ENCODE data around the gene MARVELD2. TPM values are rescaled to one million over a fixed set of nuclear protein-coding genes. Genes with fewer than 3 reads are reported as not detected.
"Not testable (repeated sequence)": the region's sequence is repeated elsewhere in the genome, so short reads cannot be mapped to it uniquely, and the experiment has no call there.

MARVELD2 gene
- total RNA-seq, 4 donors from 2014 or later: 16.7 to 24.4 (median 18.8) TPM

GRCh38 chr5:69454460-69455249 is 39.7 kb downstream of the MARVELD2 start:
- TF ChIP-seq CTCF (IDR thresholded peaks at IDR 0.05) (no peak), POLR2A (IDR thresholded peaks at IDR 0.05) (no peak)
- H3K4me3 ChIP-seq (ENCODE audit: low read depth, poor library complexity, severe bottlenecking): no peak overlapping the region
- intact Hi-C loops (cut with DNase I; ENCODE audit: low total_unique reads): no loop called here
- no peak for DNase-seq (ENCODE audit: low spot score in 2 of 2)
- WGBS, 2 donors: 56% methylated on average over 8 of the region's 8 CpGs

- 86 to 88% methylated on average over 7 of the region's 7 CpGs for WGBS, 2 donors
- H3K4me3 ChIP-seq (ENCODE audit: low read depth, poor library complexity, severe bottlenecking); intact Hi-C loops (cut with DNase I; ENCODE audit: low total_unique reads); DNase-seq (ENCODE audit: low spot score in 2 of 2): not testable (repeated sequence)
Observed at GRCh38 chr5:69455428-69455988, 40.6 kb downstream of the MARVELD2 start.

GRCh38 chr5:69462170-69462569 is 47.3 kb downstream of the MARVELD2 start:
- no peak overlapping the region for H3K4me3 ChIP-seq (ENCODE audit: low read depth, poor library complexity, severe bottlenecking)
- no peak for DNase-seq (ENCODE audit: low spot score in 2 of 2)
- 92 to 97% methylated on average over 1 of the region's 1 CpG for WGBS, 2 donors
- no peak for TF ChIP-seq POLR2A (IDR thresholded peaks at IDR 0.05)
- intact Hi-C loops (cut with DNase I; ENCODE audit: low total_unique reads): no loop called here

- DNase-seq (ENCODE audit: low spot score in 2 of 2); intact Hi-C loops (cut with DNase I; ENCODE audit: low total_unique reads); H3K4me3 ChIP-seq (ENCODE audit: low read depth, poor library complexity, severe bottlenecking): not testable (repeated sequence)
- WGBS, 2 donors: 85 to 93% methylated on average over 3 of the region's 3 CpGs
Observed at GRCh38 chr5:69466375-69466774, 51.5 kb downstream of the MARVELD2 start.

- WGBS, 2 donors: 79 to 80% methylated on average over 8 of the region's 8 CpGs
- intact Hi-C loops (cut with DNase I; ENCODE audit: low total_unique reads): no loop called here
- DNase-seq (ENCODE audit: low spot score in 2 of 2): no peak
- TF ChIP-seq POLR2A (IDR thresholded peaks at IDR 0.05) (no peak), CTCF (IDR thresholded peaks at IDR 0.05) (no peak)
- H3K4me3 ChIP-seq (ENCODE audit: low read depth, poor library complexity, severe bottlenecking): no peak overlapping the region
Observed at GRCh38 chr5:69467442-69468225, 52.7 kb downstream of the MARVELD2 start.

- TF ChIP-seq CTCF (IDR thresholded peaks at IDR 0.05) (no peak), POLR2A (IDR thresholded peaks at IDR 0.05) (no peak)
- intact Hi-C loops (cut with DNase I; ENCODE audit: low total_unique reads): no loop called here
- WGBS, 2 donors: 45 to 61% methylated on average over 1 of the region's 1 CpG
- no peak overlapping the region for H3K4me3 ChIP-seq (ENCODE audit: low read depth, poor library complexity, severe bottlenecking)
- no peak for DNase-seq (ENCODE audit: low spot score in 2 of 2)
Observed at GRCh38 chr5:69468631-69469030, 53.7 kb downstream of the MARVELD2 start.

- H3K4me3 ChIP-seq (ENCODE audit: low read depth, poor library complexity, severe bottlenecking); DNase-seq (ENCODE audit: low spot score in 2 of 2); intact Hi-C loops (cut with DNase I; ENCODE audit: low total_unique reads): not testable (repeated sequence)
- 92% methylated on average over 6 of the region's 6 CpGs for WGBS, 2 donors
Observed at GRCh38 chr5:69471516-69471915, 56.6 kb downstream of the MARVELD2 start.

GRCh38 chr5:69472535-69473143 is 57.7 kb downstream of the MARVELD2 start:
- intact Hi-C loops (cut with DNase I; ENCODE audit: low total_unique reads); H3K4me3 ChIP-seq (ENCODE audit: low read depth, poor library complexity, severe bottlenecking); DNase-seq (ENCODE audit: low spot score in 2 of 2): not testable (repeated sequence)
- 91 to 92% methylated on average over 16 of the region's 16 CpGs for WGBS, 2 donors

Data from lower leg skin (tissue), 4 donors.